NOMO-1 (cell line): ENCODE measurements around the gene NDOR1.
"Not testable (repeated sequence)": the region's sequence is repeated elsewhere in the genome, so short reads cannot be mapped to it uniquely, and the experiment has no call there.

Experiments
- DNase-seq, 2 experiments: peaks; one replicate each; lab custom pipeline; 2025; ENCODE audit not compliant: unreplicated experiment in 2 of 2; lab: John Stamatoyannopoulos, UW

The NDOR1 gene

DNA sequence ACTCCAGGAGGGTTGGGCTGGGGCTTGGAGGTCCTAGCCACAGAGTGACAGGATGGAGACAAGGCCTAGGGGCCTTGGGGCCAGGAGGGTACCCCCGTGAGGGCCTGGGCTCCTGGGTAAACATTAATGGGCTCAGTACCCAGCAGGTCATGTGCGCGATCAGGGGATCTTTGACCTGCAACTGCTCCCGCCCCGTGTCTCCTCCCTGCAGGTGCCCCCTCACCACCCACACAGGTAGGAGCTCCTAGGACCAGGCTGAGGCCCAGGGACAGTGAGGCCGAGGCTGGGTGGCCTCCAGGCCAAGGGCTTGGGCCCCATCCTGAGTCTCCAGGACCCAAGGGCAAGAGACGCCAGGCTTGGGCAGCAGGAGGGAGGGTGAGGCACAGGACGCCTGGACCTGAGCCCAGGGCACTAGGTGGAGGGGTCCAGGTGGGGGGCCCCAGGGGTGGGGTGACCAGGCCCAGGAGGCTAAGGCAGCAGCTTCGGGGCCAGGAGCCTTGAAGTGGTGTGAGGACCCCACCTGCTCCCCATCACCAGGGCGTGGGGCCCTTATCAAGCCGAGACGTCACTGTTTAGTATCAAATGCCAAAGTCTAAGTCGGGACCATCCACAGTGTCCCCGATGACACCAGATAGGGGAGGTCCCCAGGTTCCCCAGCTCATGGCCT is 25.3 kb downstream of the NDOR1 start, which contains the start of gene SLC34A3:
Gene SLC34A3 (plus strand): TSS at position 197 of the 667 bp plus-strand sequence. CDS start 802 bp downstream, outside the sequence.
- no peak for DNase-seq

DNA sequence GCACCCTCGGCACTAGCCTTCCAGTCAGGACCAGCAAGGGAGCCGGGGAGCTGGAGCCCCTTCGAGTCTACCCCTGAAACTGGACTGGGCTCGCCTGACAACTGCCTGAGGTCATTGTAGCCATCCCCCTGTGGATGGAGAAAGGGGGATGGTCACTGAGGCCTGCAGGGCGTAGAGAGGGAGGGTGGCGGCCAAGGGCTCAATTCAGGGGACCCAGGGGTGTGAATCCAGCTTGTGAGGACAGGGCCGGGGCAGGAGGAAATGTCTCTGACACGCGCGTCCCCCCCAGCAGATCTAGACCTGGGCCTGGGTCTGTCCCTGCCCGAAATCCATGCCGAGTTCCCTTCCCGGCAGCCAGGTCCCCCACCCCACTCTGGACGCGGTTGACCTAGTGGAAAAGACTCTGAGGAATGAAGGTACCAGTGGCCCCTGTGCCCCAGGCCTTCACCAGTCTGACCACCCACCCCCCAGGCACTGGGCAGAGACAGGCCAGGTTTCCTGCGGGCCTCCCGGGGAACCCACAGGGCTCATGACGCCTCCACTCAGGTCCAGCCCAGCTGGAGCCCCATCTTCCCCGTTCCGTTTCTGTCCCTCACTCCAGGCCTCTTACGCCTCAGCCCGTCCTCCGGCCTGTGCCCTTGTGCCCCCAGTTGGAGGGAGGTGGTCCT is 26.0 kb downstream of the NDOR1 start:
- no peak for DNase-seq

DNA sequence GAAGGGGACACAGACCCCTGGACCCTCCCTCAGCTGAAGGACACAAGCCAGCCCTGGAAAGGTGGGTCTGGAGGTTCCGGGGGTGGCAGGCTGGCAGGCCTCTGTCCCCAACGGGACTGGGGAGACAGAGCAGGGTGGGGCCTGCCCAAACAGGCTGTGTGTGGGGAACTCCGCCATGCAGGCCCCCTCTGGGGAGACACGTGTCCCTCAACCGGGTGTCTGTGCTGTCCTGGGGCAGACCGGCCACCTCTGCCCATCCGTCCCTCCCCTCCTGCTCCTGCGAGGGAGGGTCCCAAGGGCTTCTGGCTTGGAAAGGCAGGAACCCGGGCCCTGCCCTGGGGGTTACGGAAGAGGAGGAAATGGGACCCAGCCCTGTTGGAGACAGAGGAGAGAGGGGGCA is 26.6 kb downstream of the NDOR1 start:
- DNase-seq = no peak

DNA sequence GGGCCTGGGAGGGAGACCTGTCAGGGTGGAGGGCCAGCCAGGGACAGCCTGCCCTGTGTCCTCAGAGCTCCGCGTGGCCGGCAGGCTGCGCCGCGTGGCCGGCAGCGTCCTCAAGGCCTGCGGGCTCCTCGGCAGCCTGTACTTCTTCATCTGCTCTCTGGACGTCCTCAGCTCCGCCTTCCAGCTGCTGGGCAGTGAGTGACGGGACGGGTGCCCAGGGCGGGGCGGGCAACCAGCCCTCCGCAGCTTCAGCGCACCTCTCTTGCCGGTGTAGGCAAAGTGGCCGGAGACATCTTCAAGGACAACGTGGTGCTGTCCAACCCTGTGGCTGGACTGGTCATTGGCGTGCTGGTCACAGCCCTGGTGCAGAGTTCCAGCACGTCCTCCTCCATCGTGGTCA is 27.0 kb downstream of the NDOR1 start:
- no peak for DNase-seq

DNA sequence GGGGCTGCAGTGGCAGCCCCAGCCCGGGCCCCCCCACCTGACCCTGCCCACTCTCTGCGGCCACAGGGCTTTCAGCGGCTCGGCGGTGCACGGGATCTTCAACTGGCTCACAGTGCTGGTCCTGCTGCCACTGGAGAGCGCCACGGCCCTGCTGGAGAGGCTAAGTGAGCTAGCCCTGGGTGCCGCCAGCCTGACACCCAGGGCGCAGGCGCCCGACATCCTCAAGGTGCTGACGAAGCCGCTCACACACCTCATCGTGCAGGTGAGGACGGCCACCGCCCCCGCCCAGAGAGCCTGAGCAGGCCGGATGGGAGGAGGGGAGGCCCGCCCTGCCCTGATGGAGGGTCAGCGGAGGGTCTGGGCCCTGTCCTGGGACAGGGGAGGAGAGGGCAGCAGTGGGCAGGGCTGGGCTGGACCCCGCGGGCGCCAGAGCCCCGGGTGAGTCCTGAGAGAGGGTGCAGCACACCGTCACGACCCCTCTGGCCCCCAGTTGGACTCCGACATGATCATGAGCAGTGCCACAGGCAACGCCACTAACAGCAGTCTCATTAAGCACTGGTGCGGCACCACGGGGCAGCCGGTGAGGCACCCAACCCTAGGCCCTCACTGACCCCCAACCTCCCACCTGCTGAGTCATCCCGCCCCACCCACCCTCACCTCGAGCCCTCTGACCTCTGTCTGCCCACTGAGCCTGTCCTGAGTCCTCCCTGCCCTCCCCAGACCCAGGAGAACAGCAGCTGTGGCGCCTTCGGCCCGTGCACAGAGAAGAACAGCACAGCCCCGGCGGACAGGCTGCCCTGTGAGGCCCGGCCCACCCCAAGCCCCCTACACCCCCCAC is 27.9 kb downstream of the NDOR1 start:
- no peak for DNase-seq

DNA sequence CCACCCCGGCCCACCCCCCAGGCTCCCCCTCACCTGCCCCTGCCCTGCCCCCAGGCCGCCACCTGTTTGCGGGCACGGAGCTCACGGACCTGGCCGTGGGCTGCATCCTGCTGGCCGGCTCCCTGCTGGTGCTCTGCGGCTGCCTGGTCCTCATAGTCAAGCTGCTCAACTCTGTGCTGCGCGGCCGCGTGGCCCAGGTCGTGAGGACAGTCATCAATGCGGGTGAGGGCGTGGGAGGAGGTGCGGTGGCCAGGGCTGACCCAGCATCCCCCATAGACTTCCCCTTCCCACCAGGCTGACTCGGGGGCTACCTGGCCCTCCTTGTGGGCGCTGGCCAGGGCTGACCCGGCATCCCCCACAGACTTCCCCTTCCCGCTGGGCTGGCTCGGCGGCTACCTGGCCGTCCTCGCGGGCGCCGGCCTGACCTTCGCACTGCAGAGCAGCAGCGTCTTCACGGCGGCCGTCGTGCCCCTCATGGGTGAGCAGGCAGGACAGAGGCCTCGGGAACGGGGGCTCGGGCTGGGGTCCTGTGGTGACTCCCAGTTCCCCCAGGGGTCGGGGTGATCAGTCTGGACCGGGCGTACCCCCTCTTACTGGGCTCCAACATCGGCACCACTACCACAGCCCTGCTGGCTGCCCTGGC is 28.7 kb downstream of the NDOR1 start:
- no peak for DNase-seq

DNA sequence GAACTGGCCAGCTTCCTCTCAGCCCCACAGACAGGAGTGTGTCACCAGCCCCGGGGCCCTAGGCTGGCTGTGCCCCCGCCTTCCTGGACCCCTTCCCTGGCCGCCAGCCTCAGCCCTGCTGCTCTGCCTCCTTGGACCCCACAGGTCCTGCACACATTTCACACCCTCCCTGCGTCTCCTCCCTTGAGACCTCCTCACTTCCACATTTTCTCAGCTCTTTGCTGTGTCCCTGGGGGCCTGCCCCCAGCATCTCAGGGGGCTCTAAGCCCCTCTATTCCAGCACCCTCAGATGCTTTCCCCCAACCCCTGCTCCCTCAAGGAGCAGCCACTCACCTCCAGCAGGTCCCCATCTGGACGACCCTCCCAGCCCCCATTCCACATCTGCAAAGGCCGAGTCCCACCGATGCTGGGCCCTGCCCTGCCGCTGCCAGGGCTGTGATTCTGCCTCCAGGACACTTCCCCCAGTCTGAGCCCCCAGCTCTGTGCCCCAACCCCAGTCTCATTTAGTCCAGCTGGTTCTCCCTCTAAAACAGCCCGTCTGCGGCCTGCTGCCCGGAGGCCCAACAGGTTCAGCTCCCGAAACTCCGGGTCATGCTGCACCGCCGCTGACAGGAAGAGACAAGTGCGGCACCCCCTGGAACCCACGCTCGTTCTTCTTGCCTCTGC is 29.4 kb downstream of the NDOR1 start:
- no peak for DNase-seq

DNA sequence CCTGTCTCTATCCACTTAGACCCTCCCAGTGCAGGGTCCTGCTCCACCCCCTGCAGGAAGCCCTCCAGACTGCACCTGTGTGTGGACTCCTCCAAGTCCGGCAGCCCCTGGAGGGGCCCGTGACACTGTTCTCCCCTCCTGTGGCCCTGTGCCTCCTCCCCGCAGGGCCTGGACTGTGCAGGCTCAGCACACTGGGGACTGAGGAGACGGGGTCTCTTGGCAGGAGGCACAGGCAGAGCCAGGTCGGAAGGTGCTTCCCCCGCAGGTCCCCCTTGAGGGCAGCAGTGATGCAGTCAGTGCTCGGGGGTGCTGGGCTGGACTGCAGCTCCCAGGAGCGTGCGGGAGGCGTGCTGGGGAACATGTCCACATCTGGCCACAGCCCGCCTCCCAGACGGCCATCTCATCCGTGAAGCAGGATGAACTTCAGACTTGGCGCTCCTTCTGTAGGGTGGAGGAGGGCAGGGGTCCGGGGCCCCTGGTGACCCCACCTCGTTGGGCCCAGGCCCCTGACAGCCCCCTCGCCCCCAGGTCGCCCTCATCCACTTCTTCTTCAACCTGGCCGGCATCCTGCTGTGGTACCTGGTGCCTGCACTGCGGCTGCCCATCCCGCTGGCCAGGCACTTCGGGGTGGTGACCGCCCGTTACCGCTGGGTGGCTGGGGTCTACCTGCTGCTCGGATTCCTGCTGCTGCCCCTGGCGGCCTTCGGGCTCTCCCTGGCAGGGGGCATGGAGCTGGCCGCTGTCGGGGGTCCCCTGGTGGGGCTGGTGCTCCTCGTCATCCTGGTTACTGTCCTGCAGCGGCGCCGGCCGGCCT is 30.1 kb downstream of the NDOR1 start:
- no peak for DNase-seq

DNA sequence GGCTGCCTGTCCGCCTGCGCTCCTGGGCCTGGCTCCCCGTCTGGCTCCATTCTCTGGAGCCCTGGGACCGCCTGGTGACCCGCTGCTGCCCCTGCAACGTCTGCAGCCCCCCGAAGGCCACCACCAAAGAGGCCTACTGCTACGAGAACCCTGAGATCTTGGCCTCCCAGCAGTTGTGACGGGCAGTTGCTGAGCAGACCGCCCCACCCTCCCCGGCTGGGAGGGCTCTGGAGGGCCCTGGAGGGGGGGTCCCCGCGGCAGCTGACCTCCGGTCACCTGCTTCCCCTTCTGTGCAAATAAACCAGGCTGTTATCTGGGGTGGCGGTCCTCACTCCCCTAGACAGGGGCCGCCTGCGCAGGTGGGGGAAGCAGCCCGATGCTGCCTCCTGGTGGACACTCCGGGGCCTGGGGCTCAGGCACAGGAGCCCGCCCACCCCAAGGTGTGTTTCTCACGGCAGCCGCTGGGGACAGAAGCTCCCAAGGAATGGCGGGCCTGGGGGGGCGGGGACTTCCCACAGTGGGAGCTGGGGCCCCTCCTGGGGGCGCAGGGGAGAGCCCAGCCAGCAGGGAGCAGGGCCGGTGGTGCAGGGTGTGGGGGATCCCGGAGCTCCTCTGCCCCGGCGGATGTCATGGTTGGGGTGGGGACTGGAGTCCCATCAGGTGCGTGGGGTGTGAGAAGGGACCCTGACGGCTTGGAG is 30.9 kb downstream of the NDOR1 start:
- peak; percentile 80 to 93 for DNase-seq

DNA sequence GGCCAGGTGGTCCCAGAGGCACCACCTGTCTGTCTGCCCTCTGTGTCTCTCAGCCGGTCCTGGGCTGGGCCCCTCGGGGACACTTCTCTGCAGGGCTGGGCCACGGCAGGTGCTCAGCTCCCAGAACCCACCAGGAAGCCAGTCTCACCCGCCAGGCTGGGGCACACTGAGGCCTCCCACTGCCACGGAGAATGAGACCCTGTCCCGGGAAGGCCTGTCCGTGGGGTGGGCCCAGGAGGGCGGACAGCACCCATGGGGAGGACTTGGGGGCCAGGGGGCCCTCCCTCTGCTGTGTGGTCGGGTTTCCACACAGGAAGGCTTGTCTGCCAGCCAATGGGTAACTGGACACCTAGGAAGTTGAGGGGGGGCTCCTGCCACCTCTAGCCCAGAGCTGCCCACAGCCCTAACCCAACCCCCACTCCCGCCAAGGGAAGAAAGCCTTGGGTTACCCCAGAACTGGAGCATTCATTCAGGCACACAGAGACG is 31.5 kb downstream of the NDOR1 start:
- no peak for DNase-seq

DNA sequence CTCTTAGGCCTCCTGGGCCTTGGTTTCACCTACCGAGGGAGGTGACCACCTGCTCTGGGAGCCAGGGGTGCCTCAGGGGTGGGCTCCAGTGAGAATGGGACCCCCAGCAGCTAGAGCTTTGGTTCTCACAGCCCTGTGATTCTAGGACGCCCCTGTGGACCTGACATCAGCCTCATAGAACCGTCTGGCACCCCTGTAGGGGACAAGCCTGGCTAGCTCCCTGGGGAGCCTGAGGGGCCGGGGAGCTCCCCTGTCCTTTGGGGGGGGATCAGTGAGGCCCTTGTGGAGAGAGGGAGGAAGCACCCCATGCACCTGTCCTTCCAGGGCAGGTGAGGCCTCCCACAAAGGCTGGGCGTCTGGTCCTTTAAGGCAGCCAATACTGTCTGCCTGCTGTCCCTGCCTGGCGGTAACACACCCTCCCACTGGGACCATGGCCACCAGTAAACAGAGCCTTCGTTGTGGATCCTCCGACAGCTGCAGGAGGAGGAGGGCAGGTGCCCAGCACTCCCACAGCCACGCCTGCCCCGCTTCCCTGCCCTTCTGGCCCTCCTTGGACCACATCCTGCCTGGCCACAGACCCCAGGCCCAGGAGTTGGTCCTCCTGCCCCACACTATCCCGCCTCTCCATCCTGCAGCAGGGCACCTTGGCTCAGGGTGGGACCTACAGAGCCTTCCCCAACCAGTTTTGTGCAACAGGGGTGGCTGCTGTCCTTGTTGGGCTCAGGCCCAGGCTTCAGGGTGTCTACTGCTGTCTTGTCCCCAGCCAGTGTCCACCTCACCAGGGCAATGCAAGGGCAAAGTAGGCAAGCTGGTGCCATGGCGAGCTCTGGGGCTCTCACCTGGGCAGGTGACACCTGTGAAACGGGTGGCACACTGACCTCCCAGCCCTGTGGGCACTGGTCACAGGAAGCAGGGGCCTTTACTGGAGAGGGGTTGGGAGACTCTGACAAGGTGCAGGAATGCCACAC is 32.5 kb downstream of the NDOR1 start:
- DNase-seq = no peak

DNA sequence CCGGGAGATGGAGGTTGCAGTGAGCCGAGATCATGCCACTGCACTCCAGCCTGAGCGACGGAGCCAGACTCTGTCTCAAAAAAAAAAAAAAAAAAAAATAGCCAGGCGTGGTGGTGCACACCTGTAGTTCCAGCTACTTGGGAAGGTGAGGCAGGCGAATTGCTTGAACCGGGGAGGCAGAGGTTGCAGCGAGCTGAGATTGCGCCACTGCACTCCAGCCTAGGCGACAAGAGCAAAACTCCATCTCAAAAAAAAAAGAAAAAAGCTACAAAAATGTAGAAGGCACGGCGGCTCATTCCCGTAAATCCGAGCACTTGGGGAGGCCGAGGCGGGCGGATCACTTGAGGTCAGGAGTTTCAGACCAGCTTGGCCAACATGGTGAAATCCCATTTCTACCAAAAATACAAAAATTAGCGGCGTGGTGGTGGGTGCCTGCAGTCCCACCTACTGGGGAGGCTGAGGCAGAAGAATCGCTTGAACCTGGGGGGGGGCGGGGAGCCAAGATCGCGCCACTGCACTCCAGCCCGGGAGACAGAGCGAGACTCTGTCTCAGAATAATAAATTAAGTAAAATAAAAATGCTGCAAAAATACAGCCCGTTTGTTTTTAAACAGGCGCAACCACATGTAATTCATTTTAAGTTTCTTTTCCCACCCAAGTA is 34.2 kb downstream of the NDOR1 start:
- DNase-seq = not testable (repeated sequence)

DNA sequence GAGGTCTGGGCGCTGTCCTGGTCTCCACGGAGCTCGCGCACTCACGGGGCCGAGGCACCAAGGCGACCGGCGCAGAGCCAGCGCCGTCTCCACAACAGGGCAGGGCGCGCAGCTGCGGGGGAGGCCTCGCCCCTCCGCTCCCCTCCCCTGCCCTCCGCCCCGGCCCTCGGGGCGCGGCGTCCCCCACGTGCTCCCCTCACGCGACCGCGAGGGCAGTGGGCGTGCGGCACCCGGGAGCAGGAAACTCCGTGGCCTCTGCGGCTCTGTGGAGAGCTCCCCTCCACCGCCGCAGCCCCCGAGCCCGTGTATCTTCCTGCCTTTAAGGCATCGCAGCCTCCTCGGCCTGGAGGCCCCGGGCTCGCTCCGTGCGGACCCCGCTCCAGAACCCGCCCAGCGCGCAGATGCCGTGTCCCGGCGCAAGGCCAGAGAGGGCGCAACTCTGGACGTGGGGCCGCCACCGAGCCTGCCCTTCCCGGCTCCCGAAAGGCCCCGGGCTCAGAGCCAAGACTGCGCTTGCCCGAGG is 34.9 kb downstream of the NDOR1 start:
- DNase-seq = peak; percentile 85 to 88

DNA sequence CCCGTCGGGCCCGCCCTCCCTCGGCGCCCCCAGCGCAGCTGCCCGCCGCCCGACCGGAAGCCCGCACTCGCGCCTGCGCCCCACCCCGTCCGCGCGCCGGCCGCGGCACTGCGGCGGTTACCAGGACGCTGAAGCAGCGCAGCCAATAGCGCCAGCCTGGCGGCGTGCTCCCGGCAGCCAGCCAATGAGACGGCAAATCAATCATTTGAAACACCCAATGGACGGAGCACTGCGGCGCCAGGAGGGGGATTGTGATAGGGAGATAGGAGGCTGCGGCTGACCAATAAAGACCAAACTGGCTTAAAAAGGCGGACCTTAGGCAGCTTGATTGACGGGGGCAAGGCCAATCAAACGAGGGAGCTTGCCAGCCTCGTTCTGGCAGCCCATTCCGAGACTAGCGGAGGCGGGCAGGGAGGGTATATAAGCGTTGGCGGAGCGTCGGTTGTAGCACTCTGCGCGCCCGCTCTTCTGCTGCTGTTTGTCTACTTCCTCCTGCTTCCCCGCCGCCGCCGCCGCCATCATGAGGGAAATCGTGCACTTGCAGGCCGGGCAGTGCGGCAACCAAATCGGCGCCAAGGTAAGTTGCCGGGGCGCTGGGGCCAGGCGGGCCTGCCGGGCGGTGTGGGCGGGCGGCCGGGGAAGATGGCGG is 35.5 kb downstream of the NDOR1 start, which contains the start of gene TUBB4B:
Gene TUBB4B (plus strand): TSS at position 447 of the 649 bp plus-strand sequence. CDS start 74 bp downstream, at position 521.
- peak; percentile 100 for DNase-seq

DNA sequence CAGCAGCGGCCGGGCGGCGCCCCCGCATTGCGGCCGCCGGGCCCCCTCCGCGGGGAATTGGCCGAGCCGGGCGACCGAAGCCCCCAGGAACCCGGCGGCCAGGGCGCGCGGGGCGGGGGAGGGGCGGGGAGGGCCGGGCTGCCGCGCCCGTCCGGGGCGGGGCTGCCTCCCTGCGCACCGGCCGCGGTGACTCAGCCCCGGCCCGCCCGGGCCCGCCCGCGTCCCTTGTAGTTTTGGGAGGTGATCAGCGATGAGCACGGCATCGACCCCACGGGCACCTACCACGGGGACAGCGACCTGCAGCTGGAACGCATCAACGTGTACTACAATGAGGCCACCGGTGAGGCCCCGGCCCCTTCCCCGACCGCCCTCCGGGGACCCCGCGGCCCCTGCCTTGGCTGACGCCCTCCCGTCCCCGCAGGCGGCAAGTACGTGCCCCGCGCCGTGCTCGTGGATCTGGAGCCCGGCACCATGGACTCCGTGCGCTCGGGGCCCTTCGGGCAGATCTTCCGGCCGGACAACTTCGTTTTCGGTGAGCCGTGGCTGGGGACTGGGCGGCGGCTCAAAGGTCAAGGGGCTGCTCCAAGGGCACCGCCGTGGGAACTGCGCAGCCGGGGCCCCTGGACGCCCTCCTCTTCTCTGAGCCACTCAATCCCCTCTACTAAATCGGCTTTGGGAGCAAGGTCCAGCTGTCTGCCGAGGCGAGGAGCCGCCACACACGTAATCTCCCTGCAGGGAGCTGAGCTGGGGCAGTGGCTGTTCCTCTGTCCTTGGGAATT is 36.2 kb downstream of the NDOR1 start:
- DNase-seq = peak; percentile 47 to 74
